ENCODE measurements around the gene CACNA2D3. TPM values are rescaled to one million over a fixed set of nuclear protein-coding genes. Genes with fewer than 3 reads are reported as not detected.

The CACNA2D3 gene
- total and polyA plus RNA-seq, 12 donors = 0.51 to 43.5 (median 19.3) TPM

DNA sequence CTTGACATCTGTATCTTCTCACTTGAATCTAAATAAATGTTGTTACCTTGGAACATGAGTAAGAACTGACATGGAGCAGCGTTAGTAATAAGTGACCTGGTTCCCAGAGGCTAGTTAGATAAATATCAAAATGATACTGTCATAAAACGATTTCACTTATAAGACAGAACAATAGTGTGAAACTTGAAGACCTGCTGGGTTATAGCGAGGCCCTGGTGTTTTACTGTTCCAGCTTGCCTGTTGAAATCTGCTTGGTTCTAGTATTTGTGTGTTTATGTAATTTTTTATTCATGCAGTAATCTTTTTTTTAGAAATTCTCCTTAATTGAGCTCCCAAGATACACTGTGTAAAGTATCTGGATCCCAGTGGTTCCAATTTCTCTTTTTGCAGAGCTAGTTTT lies 129.4 kb downstream of the CACNA2D3 start:
- no peak for DNase-seq
- WGBS, 2 donors = 58 to 67% methylated on average over 3 of the region's 3 CpGs
- Histone ChIP-seq H3K36me3 (no peaks in the 10 kb centered on the region), H3K27me3 (no peaks in the 10 kb centered on the region), H3K4me3 (no peak overlapping the region), H3K9me3 (peaks cover 0 to 4% (median 0%) of the 10 kb centered on the region in 11 donors), H3K4me1 (no peaks in the 10 kb centered on the region), H3K27ac (no peak overlapping the region)
- ATAC-seq = no peak
- intact Hi-C loops (cut with DNase I) = no loop called here
- TF ChIP-seq CTCF (IDR thresholded peaks at IDR 0.05) = no peak

DNA sequence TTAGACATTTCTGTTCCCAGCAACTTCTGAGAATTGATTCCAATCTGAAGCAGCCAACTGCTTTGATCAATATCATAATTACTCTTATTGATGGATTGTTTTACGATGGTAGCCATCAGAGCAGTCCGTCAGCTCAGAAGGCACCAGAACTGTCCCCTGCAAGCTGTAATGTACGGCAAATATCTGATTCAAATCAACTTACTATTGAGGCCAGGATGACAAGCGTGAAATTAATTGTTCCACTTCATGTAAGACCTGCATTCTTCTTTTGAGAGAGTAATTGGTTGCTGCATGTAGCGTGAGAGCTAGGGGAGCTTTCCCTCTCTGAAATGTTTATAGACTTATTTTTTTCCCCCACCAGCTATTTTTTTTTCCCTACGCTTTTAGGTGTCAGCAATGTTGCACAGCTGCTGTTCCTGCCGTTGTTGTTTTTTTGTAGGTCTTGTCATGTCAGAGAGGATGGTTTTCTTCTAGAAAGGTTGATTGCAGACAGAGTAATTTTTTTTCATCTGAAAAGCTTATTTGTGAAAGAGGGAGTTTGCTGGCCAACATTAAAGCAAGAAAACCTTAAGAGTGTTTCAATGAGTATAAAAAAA lies 134.9 kb downstream of the CACNA2D3 start:
- TF ChIP-seq CTCF (IDR thresholded peaks at IDR 0.05) = no peak
- Histone ChIP-seq H3K9me3 (no peaks in the 10 kb centered on the region), H3K36me3 (no peaks in the 10 kb centered on the region), H3K4me3 (no peak overlapping the region), H3K27me3 (no peaks in the 10 kb centered on the region), H3K27ac (no peak overlapping the region), H3K4me1 (no peaks in the 10 kb centered on the region)
- ATAC-seq (no peak), DNase-seq (no peak)
- WGBS, 2 donors = 81 to 83% methylated on average over 7 of the region's 7 CpGs
- intact Hi-C loops (cut with DNase I) = no loop called here

- 41 to 45% methylated on average over 2 of the region's 2 CpGs for WGBS, 2 donors
- Histone ChIP-seq H3K9me3 (peaks cover 0 to 2% (median 0%) of the 10 kb centered on the region in 11 donors), H3K27ac (no peak overlapping the region), H3K36me3 (no peaks in the 10 kb centered on the region), H3K4me3 (no peak overlapping the region), H3K4me1 (peaks cover 0 to 13% (median 0%) of the 10 kb centered on the region in 9 donors), H3K27me3 (no peaks in the 10 kb centered on the region)
- no peak for ATAC-seq
- TF ChIP-seq CTCF (IDR thresholded peaks at IDR 0.05) = no peak
- DNase-seq = no peak
- intact Hi-C loops (cut with DNase I) = no loop called here
These were observed 137.3 kb downstream of the CACNA2D3 start for GRCh38 chr3:54259636-54260035.

DNA sequence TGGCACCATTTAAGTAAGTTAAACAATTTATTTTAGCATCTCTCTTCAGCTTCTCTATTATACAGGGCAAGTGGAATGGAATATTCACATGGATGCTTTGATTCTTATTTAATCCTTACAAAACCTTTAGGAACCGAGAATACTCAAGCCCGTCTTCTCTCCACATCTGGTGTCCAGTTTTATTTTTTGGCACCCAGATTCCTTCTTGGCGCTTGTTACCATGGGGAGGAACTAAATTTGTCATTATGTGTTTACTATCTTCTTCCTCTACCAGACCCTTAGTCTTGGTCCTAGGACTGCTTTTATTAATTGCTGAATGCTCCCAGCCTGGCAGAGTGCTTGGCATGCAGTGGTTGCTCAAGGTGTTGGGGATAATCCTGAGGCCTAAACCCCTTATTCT lies 138.8 kb downstream of the CACNA2D3 start:
- no peaks in the 10 kb centered on the region for H3K36me3 ChIP-seq
- no peak overlapping the region for H3K4me3 ChIP-seq
- H3K27ac ChIP-seq = no peak overlapping the region
- no peak for ATAC-seq
- peaks cover 0 to 13% (median 0%) of the 10 kb centered on the region in 9 donors for H3K4me1 ChIP-seq
- no peaks in the 10 kb centered on the region for H3K27me3 ChIP-seq
- no peak for DNase-seq
- intact Hi-C loops (cut with DNase I) = no loop called here
- no peak for TF ChIP-seq CTCF (IDR thresholded peaks at IDR 0.05)
- 70 to 74% methylated on average over 3 of the region's 3 CpGs for WGBS, 2 donors
- peaks cover 0 to 4% (median 0%) of the 10 kb centered on the region in 11 donors for H3K9me3 ChIP-seq
